Stimulated activated CD8-positive, alpha-beta memory T cell treated with anti-CD3 and anti-CD28 coated beads, Interleukin-7, amount 100 ng/mL, for 24 hours (primary cell): ENCODE results near the gene MPG.

ENCODE experiments used
- DNase-seq: peaks from one replicate; pipeline ENCODE4 v3.0.0-alpha.2; 2020; ENCODE audit warnings: low read depth

The MPG gene

DNA sequence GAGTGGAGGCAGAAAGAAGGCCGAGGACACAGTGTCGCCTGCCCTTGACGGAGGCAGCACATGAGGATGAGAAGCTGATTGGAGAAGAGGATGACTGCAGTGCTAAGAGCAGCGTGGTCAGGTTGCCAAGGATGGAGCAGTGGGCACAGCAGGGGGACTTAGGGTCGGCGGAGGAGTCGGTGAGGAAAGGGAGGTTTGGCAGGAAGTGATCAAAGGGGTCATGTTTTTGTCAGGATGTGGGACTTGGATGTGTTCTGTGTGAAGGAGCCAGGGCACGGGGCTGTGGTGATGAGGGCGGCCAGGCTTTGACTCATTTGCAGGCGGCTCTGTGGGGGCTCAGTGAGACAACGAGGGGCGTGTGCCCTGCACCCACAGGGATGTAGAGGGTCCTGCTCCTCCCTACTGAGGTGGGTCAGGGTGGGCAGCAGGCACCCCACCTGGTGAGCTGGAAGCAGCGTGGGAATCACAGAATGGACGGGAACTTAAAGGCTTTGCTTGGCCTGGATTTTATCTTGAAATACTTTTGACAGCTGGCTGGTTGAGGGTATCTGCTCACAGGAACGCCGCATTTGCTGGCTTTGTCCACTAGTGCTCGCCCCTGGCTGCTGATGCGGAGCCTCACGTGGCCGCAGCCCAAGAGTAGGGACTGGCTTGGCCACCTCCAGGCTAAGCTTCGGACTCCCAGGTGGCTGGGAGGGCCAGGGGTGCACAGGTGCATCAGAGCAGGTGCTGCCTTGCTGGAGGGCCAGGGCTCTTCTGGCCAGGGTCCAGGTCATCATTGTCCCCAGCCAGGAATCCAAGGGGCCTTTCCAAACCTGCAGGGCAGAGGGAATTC is 6.0 kb downstream of the MPG start:
- no peak for DNase-seq

DNA sequence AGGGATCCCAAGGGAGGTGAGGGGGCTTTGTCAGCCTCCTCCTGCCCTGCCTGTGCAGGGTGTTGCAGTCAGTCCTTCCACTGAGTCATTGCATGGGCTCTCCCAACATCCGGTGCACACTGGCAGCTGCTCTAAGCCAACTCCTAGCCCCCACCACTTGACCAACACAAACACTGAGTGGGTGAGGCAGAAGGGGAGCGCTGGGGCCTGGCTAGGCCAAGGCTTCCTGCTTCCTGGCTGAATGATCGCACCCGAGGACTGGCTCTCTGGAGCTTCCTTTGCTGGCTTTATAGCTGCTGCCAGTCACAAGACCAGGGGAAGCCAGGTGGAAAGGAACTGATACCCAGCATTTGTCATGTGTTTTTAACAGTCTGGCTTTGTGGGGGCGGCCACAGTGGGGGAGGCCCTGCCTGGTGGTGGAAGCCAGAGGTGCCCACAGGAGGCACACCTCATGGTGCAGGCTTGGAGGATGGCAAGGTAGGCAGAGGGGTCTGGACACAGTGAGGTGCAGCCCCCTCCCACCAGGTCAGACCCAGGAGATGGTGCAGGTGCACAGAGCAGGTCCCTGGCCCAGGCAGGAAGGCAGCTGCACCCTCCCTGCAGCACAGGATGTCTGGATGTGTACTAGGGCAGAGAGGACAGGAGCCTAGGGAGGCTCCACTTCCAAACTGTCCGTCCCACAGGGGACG is 6.8 kb downstream of the MPG start:
- DNase-seq: peak; percentile 43

DNA sequence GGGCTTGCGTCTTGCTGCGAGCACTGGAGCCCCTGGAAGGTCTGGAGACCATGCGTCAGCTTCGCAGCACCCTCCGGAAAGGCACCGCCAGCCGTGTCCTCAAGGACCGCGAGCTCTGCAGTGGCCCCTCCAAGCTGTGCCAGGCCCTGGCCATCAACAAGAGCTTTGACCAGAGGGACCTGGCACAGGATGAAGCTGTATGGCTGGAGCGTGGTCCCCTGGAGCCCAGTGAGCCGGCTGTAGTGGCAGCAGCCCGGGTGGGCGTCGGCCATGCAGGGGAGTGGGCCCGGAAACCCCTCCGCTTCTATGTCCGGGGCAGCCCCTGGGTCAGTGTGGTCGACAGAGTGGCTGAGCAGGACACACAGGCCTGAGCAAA is 7.4 kb downstream of the MPG start:
- DNase-seq: no peak

DNA sequence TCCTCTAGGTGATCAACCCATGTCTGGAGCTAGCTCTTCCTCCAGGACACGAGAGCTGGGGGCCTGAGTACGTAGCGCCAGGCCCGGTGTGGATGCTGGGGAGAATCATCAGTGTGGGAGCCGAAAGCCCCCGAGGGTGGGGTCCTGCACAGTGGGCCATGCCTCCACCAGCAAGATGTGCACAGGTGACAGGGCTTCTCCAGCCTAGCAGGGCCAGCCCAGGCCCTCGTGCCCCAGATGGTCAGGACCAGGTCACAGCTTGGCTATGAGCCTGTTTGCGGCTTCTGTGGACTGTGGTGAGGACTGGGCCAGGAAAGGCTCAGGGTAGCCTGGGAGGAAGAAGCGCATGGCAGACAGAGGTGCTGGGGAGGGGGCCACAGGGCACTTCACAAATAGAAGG is 7.8 kb downstream of the MPG start:
- DNase-seq: no peak

DNA sequence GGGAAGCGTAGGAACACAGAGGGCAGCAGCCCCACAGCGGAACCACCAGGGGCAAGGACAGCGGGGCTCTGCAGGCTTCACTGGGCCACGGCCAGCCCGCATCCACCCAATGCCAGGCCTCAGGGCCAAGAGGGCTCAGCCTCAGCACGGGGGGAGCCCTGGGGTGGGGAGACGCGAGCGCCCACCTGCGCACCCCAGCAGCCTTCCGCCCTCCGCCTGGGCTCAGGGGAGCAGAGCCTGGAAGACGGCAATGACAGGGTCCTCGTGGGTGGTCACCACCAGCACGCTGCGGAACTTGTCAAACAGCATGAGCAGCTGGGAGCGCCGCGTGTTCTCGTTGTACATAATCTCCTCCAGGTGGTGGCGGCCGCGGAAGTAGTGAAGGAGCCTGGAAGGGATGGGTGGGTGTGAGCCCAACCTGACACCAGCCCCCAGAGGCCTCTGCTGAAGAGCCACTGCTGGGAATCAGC is 8.5 kb downstream of the MPG start:
- DNase-seq: no peak

DNA sequence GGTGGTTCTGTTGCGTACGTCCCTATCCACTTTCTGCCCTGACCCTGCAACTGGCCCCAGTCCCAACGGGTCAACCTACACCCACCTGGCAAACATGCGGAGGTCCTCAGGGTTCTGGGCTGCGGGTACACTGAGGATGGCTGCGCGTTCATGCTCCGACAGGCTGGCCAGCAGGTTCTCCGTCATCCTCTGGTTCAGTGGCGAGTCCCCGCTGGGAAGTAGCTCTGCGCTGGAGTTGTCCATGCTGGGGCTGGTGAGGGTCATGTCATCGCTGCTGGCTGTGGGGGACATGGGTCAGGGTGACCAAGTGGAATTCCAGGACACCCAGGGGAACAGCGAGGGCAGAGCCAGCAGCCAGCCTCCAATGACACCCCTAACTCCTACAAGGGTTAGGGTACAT is 10.6 kb downstream of the MPG start:
- no peak for DNase-seq

DNA sequence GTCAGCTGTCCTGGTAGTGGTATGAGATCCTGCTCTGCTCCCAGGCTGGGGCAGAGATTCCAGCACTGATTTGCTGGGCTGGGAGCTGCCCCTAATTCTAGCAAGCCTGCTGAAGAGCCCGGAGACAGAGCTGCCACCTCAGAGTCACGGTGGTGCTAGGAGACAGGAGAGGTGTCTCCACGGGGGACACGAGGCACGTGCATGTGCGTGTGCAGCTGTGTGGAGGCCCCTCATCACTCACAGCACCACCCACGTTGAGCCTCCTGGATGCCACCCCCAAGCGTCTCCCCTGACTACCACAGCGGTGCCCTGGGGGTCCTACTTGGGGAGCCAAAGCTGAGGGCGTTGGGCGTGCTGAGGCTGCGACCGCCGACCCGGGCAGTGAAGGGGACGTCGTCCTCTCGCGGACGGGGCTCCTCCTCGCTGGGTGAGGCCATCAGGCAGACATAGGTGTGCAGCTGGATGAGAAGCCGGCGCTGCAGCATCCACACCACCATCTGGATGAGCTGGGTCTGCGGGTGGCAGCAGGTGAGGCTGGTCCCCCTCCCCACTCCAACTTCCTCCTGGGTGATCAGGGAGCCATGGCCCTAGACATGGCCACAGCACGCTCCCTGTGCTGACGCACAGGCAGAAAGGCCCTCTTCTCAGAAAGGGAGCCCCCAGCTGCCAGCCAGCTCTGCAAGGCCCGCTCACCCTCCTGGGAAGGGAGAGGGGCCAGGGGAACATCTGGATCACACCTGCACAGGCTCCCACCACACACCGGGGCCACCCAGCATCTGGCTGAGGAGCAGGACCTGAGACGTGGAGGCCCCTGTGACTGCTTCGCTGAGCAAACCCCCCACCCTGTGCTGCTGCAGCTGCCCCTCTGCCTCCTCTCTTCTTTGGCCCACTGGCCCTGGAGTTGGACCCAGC is 11.6 kb downstream of the MPG start:
- no peak for DNase-seq

DNA sequence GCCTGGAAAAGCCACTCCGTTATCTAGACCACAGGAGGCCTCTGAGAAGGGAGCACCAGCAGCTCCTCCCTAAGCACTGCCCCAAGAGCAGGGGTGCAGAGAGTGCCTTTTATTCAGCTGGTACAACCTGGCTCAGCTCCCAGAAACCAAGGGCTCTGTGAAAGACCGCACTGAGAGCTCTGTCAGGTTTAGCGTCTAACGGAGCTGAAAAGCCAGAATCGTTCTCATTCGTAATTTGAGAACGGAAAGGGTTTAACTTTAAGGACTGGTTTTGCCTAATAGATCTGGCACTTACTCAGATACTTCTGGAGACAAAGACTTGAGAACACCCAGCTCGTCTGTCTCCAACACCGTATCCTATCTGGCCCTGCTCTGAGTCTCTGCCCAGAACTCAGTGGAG is 13.5 kb downstream of the MPG start:
- DNase-seq: no peak

DNA sequence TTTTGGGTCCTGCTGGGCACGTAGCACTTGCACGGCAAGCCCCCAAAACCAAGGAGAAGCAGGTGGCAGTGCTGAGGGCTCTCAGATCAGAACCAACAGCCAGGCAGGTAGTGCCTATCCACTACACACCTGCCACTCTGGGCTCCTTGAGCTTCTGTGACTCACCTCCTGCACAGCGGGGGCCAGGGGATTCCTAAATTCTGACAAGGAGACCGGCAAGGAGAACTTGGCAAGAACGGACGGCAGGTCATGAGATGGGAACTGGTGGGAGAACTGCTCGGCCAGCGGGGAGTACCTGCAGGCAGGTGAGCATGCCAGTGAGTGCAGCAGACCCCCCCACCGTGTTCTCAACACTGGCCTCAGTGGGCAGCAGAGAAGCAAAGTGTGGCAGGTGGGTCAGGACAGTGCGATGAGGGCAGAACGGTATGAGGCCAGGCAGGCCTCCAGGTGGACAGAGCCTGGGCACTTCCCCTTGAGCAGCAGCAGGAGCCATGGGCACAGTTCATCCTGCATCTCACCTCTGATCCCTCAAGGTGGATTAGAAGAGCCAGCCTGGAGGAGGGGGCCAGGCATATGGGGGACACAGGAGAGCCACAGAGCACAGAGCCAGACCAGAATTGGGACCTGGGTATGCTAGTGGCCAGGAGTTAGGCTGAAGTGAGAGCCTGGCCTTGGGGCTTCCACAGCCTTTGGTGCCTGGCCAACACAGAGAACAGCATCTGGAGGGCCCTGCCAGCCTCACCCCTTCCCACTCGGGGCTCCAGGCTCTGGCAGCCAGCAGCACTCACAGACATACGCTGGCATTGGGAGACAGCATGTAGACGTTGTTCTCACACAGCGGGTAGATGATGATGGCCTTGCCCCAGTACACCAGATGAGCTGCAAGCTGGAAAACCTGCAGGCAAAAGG is 14.7 kb downstream of the MPG start:
- DNase-seq: no peak

DNA sequence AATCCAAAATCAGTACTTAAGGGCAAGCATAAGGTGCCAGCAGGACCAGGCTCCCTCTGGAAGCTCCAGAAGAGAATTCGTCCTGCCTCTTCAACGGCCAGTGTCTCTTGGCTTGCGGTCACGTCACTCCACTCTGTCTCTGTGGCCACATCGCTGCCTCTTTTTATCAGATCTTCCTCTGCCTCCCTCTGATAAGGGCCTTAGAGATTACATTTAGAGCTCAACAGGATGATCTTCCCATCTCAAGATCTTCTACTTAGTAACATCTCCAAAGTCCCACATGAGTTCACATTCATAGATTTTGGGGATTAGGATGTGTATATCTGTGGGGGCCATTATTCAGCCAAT is 16.9 kb downstream of the MPG start:
- DNase-seq: no peak

DNA sequence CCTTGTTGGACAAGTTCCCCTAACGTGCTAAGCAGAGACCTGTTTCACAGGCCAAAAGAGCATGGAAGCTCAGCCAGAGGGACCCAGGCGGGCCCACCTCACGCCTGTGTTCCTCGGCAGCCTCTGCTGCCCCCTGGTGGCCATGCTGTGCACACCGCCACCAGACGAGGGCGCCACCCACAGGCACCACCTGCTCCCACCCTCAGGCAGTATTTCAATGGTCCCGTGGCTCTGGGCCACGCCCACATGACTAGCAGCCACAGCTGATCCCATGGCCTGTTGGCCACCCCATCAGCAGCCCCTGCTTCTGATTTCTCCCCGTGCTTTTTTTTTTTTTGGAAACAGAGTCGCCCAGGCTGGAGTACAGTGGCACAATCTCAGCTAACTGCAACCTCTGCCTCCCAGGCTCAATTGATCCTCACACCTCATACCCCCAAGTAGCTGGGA is 18.9 kb downstream of the MPG start:
- DNase-seq: peak; percentile 77

DNA sequence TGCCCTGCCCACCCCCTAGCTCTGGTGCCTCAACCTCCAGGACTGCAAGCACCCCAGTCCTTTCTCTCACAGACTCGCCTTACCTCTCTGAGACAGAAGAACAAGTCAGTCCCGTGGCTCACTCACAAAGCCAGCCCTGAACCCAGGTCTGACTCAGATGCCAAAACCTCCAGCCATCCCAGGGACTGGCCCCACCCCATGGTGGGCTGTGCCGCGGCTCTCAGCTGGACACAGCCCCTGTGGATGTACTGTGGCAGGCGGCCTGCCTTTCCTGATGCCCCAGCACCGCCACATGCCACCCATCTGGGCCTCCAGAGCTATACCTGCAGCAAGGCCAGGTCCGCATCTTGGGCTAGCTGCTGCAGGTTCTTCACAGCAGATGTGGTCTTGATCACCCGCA is 19.8 kb downstream of the MPG start:
- no peak for DNase-seq

DNA sequence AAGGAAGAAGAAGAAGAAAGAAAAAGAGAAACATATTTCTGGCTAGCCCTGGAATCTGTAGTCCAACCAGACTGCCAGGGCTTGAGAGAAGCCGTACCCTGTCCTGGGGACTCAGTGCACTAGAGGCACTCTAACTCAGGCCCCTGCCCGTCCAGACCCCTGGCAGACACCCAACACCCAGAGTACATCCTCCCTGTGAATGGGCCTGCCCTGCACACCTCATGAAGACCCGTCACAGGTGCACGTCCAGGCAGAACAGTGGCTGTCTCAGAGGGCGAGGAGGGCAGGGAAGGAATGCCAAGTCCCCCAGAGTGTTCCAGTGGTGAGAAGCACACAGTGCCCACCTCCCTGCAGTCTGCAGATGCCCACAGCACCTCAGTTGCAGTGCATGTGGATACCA is 23.0 kb downstream of the MPG start:
- DNase-seq: no peak

DNA sequence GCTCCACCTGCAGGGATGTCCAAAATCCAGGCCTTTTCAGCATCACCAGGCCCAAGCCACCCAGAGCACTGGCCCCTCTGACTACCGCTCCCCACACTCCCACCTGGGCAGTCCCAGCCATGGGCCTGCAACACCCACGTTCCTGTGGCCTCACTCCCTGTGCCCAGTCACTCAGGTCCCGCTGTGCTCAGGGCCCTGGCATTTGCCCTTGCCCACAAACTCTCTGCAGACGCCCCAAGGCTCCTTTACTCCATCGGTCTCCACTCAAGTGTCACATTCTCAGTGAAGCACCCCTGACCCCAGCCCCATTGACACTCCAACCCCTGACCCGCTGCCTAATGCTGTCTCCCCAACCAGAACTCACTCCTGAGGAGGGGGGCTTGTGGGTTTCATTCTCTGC is 23.6 kb downstream of the MPG start:
- no peak for DNase-seq

DNA sequence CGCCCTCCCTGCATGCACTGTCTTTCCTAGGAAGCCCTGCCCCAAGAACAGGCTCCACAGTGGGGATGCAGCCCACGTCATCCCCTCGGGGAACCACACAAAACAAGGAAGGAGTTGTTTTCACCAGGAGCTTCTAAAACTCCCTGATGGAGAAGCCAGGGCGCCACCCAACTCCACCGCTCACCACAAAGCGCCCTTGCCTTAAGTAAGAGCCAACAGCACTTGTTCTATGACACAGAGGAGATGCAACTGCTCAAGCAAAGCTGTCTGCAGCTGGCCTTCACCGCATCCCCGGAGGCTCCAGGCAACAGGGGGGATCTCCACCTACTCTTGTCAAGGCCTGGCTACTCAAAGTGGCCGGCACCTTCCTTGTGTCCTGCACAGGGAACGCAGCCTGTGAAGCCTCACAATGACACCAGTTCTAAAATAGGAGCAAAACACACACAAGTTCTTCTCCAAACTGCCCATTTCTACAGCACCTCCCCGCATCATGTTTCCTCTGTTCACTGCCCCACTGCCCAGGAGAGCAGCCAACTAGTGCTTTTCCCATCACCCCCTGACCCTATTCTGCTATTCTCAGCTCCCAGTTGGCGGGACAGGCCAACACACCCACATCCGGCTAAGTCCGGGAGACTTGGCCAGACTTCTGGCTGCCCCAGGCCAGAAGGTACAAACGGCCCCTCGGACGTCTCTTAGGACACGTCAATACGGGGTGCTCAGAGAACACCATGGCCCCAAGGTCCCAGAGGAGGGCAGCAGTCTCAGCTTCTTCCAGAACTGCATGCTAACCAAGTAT is 24.2 kb downstream of the MPG start:
- DNase-seq: no peak

DNA sequence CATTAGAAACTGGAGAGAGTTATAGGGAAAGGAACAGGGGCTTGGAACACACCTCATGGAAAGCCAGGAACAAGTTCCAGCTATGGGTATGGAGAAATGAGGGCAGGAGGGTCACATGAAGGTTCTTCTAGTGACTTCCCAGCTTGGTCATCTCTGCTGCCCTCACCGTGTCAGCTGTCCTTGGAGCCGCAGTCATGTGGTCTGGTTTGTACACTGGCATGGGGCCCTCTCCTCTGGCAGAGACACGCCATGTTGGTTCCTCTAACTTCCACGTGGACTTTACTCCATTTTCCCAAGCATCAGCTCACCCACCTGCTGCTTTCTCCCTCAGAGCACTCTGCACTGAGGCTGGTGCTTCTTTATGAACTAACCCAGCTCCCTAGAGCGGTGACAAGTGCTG is 26.3 kb downstream of the MPG start:
- no peak for DNase-seq

DNA sequence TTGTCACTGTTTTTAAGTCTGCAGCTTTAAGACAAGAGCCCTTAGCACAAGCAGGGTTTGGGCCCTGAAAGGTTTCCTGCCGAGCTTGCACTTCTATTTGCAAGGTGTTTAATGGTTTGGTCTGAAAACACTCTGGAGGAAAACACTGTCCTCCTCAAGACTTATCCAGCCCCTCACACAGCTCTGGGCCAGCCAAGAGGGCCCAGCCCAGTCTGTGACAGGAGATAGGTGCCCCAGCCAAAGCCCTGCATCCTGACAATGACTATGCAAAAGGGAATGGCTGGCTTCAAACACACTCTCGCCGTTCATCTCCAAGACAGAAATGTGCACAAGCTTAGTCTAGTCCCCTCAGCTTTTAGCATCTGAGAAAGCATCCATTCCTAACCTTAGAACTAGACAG is 26.9 kb downstream of the MPG start:
- DNase-seq: no peak

DNA sequence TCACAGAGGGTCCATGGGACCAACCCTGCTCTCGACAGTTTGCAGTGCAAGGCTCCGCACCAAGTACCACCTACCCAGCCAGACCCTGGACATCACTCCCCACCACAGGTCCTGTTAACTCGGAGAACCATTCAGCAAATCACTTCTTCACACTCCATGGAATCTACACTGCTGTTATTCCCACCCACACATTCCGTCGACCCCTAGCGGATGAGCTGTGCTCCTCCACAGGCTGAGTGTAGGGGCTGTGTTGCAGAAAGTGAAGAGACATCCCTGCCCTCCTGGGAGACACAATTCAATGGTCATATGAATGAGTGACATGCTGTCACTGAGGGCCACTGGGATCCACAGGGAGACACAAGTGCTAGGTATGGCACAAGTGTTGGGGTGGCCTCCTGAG is 27.5 kb downstream of the MPG start:
- DNase-seq: no peak

DNA sequence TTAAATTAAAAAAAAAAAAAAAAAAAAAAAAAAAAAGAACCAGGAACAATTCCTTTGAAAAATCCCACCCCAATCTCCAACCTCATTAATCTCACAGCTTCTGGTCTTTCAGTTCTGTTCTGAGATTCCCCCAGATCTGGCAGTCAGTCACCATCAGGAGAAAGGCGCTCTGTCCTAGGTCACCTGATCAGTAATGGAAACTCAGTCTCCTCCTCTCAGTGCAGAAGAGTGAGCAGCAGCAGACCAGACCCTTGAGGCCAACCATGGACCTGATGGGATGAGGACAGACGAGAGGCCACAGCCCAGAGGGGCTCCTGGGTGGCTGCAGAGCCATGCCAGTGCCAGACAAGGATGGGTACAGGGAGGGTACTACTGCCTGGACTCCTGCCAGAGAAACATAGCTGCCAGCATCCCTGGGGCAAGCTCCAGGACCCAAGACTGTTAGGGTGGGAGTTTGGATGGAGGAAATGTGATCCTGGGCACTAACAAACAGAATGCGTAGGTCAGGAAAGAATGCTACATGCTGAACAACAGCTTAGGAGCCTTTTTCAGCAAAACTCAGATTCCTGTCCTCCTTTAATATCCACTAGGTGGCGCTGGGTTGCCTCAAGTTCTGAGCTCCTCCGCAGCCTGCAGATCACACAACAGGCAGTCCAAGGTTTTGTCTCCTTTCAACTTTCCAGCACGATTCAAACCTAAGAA is 28.7 kb downstream of the MPG start:
- DNase-seq: no peak

DNA sequence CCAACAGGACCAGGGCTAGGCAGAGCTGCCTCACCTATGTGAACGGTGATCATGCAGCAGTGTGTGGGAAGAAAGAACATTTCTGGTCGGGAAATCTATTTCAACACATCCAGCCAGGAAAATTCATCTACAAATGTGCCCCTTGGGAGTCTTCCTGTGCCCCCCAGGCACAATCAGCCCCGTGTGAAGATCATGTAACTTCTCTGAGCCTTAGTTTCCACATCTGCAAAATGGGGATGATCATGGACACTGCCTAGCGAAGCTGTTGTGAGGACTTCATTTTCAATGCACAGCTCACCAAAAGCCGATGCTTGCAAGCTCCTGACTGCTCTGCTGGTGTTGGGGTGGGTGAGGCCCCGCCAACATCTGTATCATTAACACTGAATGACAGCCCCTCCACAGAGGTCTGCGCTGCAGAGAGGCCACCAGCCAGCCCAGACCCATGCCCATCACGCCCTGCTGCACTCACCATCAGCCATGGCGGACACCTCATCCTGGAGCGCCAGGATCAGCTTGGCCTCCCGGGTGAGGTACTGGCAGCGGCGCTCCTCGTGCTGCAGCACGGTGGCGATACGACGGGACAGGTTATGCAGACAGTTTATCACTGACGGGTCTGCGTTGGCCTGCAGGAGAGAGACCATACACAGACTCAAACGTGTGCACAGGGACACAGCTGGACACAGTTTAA is 34.3 kb downstream of the MPG start:
- no peak for DNase-seq
